HepG2 (cell line): ENCODE results near the gene MCAM. TPM values are rescaled to one million over a fixed set of nuclear protein-coding genes. Genes with fewer than 3 reads are reported as not detected.

Source experiments
- CCAR2 ChIP-seq: fragments of 200-400 bp; formaldehyde crosslinking; optimal IDR thresholded peaks from 2 replicates; pipeline ENCODE3; 2018; ENCODE audit warnings: low read depth, mild to moderate bottlenecking, low read length, moderate library complexity
- CCDC6 ChIP-seq: sonication (generic); formaldehyde crosslinking; IDR thresholded peaks from 2 replicates; pipeline ENCODE4 v1.8.1; 2022; ENCODE audit warnings: mild to moderate bottlenecking, missing genetic modification reagents, moderate library complexity
- CEBPB ChIP-seq: IDR thresholded peaks from 2 replicates; pipeline ENCODE4 v1.6.1; 2011; ENCODE audit warnings: low read depth, low read length, improper control_type of control experiment, borderline replicate concordance
- CHD4 ChIP-seq: fragments of 200-600 bp; sonication (generic); IDR thresholded peaks from 2 replicates; pipeline ENCODE4 v1.7.0; 2017; ENCODE audit warnings: mild to moderate bottlenecking, low read length, borderline replicate concordance
- FIP1L1 ChIP-seq: fragments of 200-400 bp; formaldehyde crosslinking; IDR thresholded peaks from 2 replicates; pipeline ENCODE4 v1.6.1; 2018; ENCODE audit warnings: low read depth, mild to moderate bottlenecking, low read length, moderate library complexity, borderline replicate concordance; ENCODE audit not compliant: insufficient read depth
- HNF4G ChIP-seq, 2 experiments: sonication (generic) in 1 of 2; formaldehyde crosslinking in 1 of 2; IDR thresholded peaks; 2 replicates each; pipeline versions ENCODE4 v1.4.0 to v1.6.1; 2011 to 2020; ENCODE audit warnings: borderline replicate concordance in 2 of 2, low read depth in 2 of 2, mild to moderate bottlenecking in 2 of 2, low read length in 1 of 2, missing genetic modification reagents in 1 of 2, moderate library complexity in 1 of 2
- JARID2 ChIP-seq: sonication (generic); formaldehyde crosslinking; IDR thresholded peaks from 2 replicates; pipeline ENCODE4 v1.8.1; 2023; ENCODE audit warnings: missing genetic modification reagents, inconsistent platforms; ENCODE audit not compliant: insufficient replicate concordance
- KAT8 ChIP-seq: IDR thresholded peaks from 2 replicates; pipeline ENCODE4 v1.6.1; 2016; ENCODE audit warnings: missing genetic modification reagents, missing compliant biosample characterization
- MATR3 ChIP-seq: sonication (generic); formaldehyde crosslinking; IDR thresholded peaks from 2 replicates; pipeline ENCODE4 v1.4.0; 2020; ENCODE audit warnings: missing genetic modification reagents
- MIER3 ChIP-seq: IDR thresholded peaks from 2 replicates; pipeline ENCODE4 v1.6.1; 2016; ENCODE audit warnings: missing compliant biosample characterization, borderline replicate concordance
- MTF2 ChIP-seq: sonication (generic); formaldehyde crosslinking; IDR thresholded peaks from 2 replicates; pipeline ENCODE4 v1.5.0; 2020; ENCODE audit warnings: missing genetic modification reagents, borderline replicate concordance
- NFE2L1 ChIP-seq: sonication (generic); formaldehyde crosslinking; IDR thresholded peaks from 2 replicates; pipeline ENCODE4 v1.4.0; 2020; ENCODE audit warnings: missing genetic modification reagents, mild to moderate bottlenecking, borderline replicate concordance
- NR0B2 ChIP-seq: sonication (generic); formaldehyde crosslinking; IDR thresholded peaks from 2 replicates; pipeline ENCODE4 v1.4.0; 2020; ENCODE audit warnings: mild to moderate bottlenecking, missing genetic modification reagents
- PCBP1 ChIP-seq: fragments of 200-400 bp; formaldehyde crosslinking; IDR thresholded peaks from 2 replicates; pipeline ENCODE4 v1.6.1; 2017; ENCODE audit warnings: mild to moderate bottlenecking, low read depth, low read length, borderline replicate concordance
- POLR2AphosphoS2 ChIP-seq: IDR thresholded peaks from 2 replicates; pipeline ENCODE4 v1.6.1; 2011; ENCODE audit warnings: low read depth, low read length, improper control_type of control experiment
- SMARCC2 ChIP-seq: fragments of 450-650 bp; IDR thresholded peaks from 2 replicates; pipeline ENCODE4 v1.6.1; 2017; ENCODE audit warnings: antibody characterized with exemption, mild to moderate bottlenecking
- SP140L ChIP-seq: sonication (generic); formaldehyde crosslinking; IDR thresholded peaks from 2 replicates; pipeline ENCODE4 v1.4.0; 2020; ENCODE audit warnings: missing genetic modification reagents, borderline replicate concordance
- STAG1 ChIP-seq: sonication (generic); formaldehyde crosslinking; IDR thresholded peaks from 2 replicates; pipeline ENCODE4 v1.4.0; 2020; ENCODE audit warnings: missing genetic modification reagents
- TFDP2 ChIP-seq: sonication (generic); formaldehyde crosslinking; IDR thresholded peaks from 2 replicates; pipeline ENCODE4 v1.4.0; 2020; ENCODE audit warnings: missing genetic modification reagents
- ZBTB38 ChIP-seq: sonication (generic); formaldehyde crosslinking; IDR thresholded peaks from 2 replicates; pipeline ENCODE4 v1.5.1; 2020; ENCODE audit warnings: mild to moderate bottlenecking, missing genetic modification reagents
- ZFP36 ChIP-seq: fragments of 150-350 bp; IDR thresholded peaks from 2 replicates; pipeline ENCODE4 v1.6.1; 2018; ENCODE audit warnings: borderline replicate concordance, low read length, low read depth; ENCODE audit not compliant: partially characterized antibody
- ZNF20 ChIP-seq: sonication (generic); formaldehyde crosslinking; IDR thresholded peaks from 2 replicates; pipeline ENCODE4 v1.4.0; 2020; ENCODE audit warnings: mild to moderate bottlenecking, moderate library complexity, missing genetic modification reagents
- ZNF24 ChIP-seq: fragments of 450-650 bp; IDR thresholded peaks from 2 replicates; pipeline ENCODE4 v1.6.1; 2017; ENCODE audit warnings: antibody characterized with exemption, mild to moderate bottlenecking
- ZNF451 ChIP-seq: sonication (generic); formaldehyde crosslinking; IDR thresholded peaks from 2 replicates; pipeline ENCODE4 v1.5.0; 2020; ENCODE audit warnings: mild to moderate bottlenecking, missing genetic modification reagents
- ZNF598 ChIP-seq: sonication (generic); formaldehyde crosslinking; IDR thresholded peaks from 2 replicates; pipeline ENCODE4 v1.5.1; 2020; ENCODE audit warnings: mild to moderate bottlenecking, missing genetic modification reagents, borderline replicate concordance
- ZXDC ChIP-seq: sonication (generic); formaldehyde crosslinking; IDR thresholded peaks from 2 replicates; pipeline ENCODE4 v1.5.0; 2020; ENCODE audit warnings: mild to moderate bottlenecking, missing genetic modification reagents
- polyA plus RNA-seq, 8 experiments: library from polyadenylated mRNA; depleted of rRNA in 3 of 8; stranded (reverse) in 7 of 8; unstranded in 1 of 8; fragments of >200 nt; fragmentation: Illumina TruSeq in 4 of 8; extraction: Trizol in 4 of 8; gene quantifications; 2 replicates each; pipeline versions ENCODE4 v1.2.1 to v1.2.3, GENCODE V29; 2011 to 2016; ENCODE audit warnings: low read depth in 4 of 8, missing spikeins in 1 of 8, mixed read lengths in 1 of 8; ENCODE audit not compliant: insufficient read depth in 1 of 8
- total RNA-seq, 5 experiments: library from RNA; depleted of rRNA; stranded (reverse); fragments of >200 nt; fragmentation: Illumina TruSeq; extraction: Trizol; gene quantifications; 2 replicates each; pipeline ENCODE4 v1.2.3, GENCODE V29; 2016; ENCODE audit warnings: low read depth in 1 of 5

Gene MCAM
- total and polyA plus RNA-seq, 2 of the 13 experiments (the other 11 are each of a cell fraction or from before 2014, with no cell fraction given), result 12.1 to 15.2 TPM

- TF ChIP-seq CCAR2 (no peak), KAT8 (CRISPR knock-in tag) (no peak), CEBPB (no peak), SP140L (CRISPR knock-in tag) (no peak), ZXDC (no peak), ZNF24 (no peak), MIER3 (CRISPR knock-in tag) (no peak), NR0B2 (CRISPR knock-in tag) (no peak), CCDC6 (CRISPR knock-in tag) (no peak), CHD4 (no peak), ZNF598 (no peak), TFDP2 (CRISPR knock-in tag) (no peak), HNF4G (IDR thresholded peaks at IDR 0.05; ENCODE audit: borderline replicate concordance, low read depth, low read length) (no peak), HNF4G (CRISPR knock-in tag; IDR thresholded peaks at IDR 0.05; ENCODE audit: borderline replicate concordance, low read depth) (no peak), JARID2 (no peak), ZNF20 (CRISPR knock-in tag) (no peak), NFE2L1 (CRISPR knock-in tag) (no peak), ZNF451 (no peak), MATR3 (CRISPR knock-in tag) (no peak), FIP1L1 (no peak), MTF2 (CRISPR knock-in tag) (no peak), POLR2AphosphoS2 (no peak), PCBP1 (no peak), ZBTB38 (CRISPR knock-in tag) (no peak), ZFP36 (no peak), SMARCC2 (no peak), STAG1 (CRISPR knock-in tag) (no peak)
Measured at GRCh38 chr11:119340335-119341221, 23.6 kb upstream of the MCAM start, which contains the start of gene C1QTNF5 (continued).
